Measurements from ENCODE around the gene DCDC1.
"Not testable (repeated sequence)": the region's sequence is repeated elsewhere in the genome, so short reads cannot be mapped to it uniquely, and the experiment has no call there.

The DCDC1 gene

GRCh38 chr11:30984442-30984816 is 385.1 kb downstream of the DCDC1 start:
- no peak for DNase-seq

GRCh38 chr11:30983776-30984441 is 385.6 kb downstream of the DCDC1 start:
- DNase-seq = no peak

- DNase-seq = no peak
Measured at GRCh38 chr11:30983143-30983542, 386.4 kb downstream of the DCDC1 start.

- no peak for DNase-seq
Measured at GRCh38 chr11:30967579-30967978, 402.0 kb downstream of the DCDC1 start.

- peak; percentile 7 to 29 for DNase-seq
Measured at GRCh38 chr11:30960387-30960992, 409.0 kb downstream of the DCDC1 start.

- no peak for DNase-seq
Measured at GRCh38 chr11:30956751-30957150, 412.8 kb downstream of the DCDC1 start.

- no peak for DNase-seq
Measured at GRCh38 chr11:30949838-30950237, 419.7 kb downstream of the DCDC1 start.

- not testable (repeated sequence) for DNase-seq
Measured at GRCh38 chr11:30947715-30948114, 421.8 kb downstream of the DCDC1 start.

- no peak for DNase-seq
Measured at GRCh38 chr11:30938810-30939209, 430.7 kb downstream of the DCDC1 start.

- no peak for DNase-seq
Measured at GRCh38 chr11:30938171-30938570, 431.4 kb downstream of the DCDC1 start.

- no peak for DNase-seq
Measured at GRCh38 chr11:30936491-30936890, 433.0 kb downstream of the DCDC1 start.

- DNase-seq = no peak
Measured at GRCh38 chr11:30935861-30936260, 433.7 kb downstream of the DCDC1 start.

- no peak for DNase-seq
Measured at GRCh38 chr11:30926130-30926529, 443.4 kb downstream of the DCDC1 start.

GRCh38 chr11:30921811-30922210 is 447.7 kb downstream of the DCDC1 start:
- DNase-seq = no peak

GRCh38 chr11:30919389-30920152 is 450.0 kb downstream of the DCDC1 start:
- no peak for DNase-seq

- DNase-seq = peak; percentile 27 to 38
Measured at GRCh38 chr11:30917859-30918478, 451.6 kb downstream of the DCDC1 start.

GRCh38 chr11:30917266-30917665 is 452.3 kb downstream of the DCDC1 start:
- no peak for DNase-seq

- DNase-seq = no peak
Measured at GRCh38 chr11:30916764-30917163, 452.8 kb downstream of the DCDC1 start.

GRCh38 chr11:30914143-30914762 is 455.3 kb downstream of the DCDC1 start:
- no peak for DNase-seq

- DNase-seq = no peak
Measured at GRCh38 chr11:30911247-30911646, 458.3 kb downstream of the DCDC1 start.

- no peak for DNase-seq
Measured at GRCh38 chr11:30908857-30909256, 460.7 kb downstream of the DCDC1 start.

- DNase-seq = no peak
Measured at GRCh38 chr11:30908272-30908671, 461.3 kb downstream of the DCDC1 start.

GRCh38 chr11:30902929-30903328 is 466.6 kb downstream of the DCDC1 start:
- no peak for DNase-seq
